COLO668 (cell line): ENCODE measurements around the gene DLGAP4.

Experiments used
- DNase-seq: peaks from one replicate; lab custom pipeline; 2025; ENCODE audit not compliant: unreplicated experiment; lab: John Stamatoyannopoulos, UW

DLGAP4 gene

GRCh38 chr20:36349384-36350170 is 43.4 kb downstream of the DLGAP4 start:
- DNase-seq, result no peak

GRCh38 chr20:36350439-36350838 is 44.3 kb downstream of the DLGAP4 start:
- no peak for DNase-seq

GRCh38 chr20:36351937-36352336 is 45.8 kb downstream of the DLGAP4 start:
- no peak for DNase-seq

GRCh38 chr20:36352843-36353553 is 46.9 kb downstream of the DLGAP4 start:
- no peak for DNase-seq

- DNase-seq, result no peak
Observed at GRCh38 chr20:36353740-36354139, 47.6 kb downstream of the DLGAP4 start.

- no peak for DNase-seq
Observed at GRCh38 chr20:36355469-36356171, 49.5 kb downstream of the DLGAP4 start.

- no peak for DNase-seq
Observed at GRCh38 chr20:36359668-36360406, 53.7 kb downstream of the DLGAP4 start.

GRCh38 chr20:36360429-36360828 is 54.3 kb downstream of the DLGAP4 start:
- no peak for DNase-seq

- no peak for DNase-seq
Observed at GRCh38 chr20:36361406-36361805, 55.3 kb downstream of the DLGAP4 start.

- DNase-seq, result no peak
Observed at GRCh38 chr20:36362261-36362660, 56.1 kb downstream of the DLGAP4 start.

GRCh38 chr20:36362978-36363713 is 57.0 kb downstream of the DLGAP4 start:
- DNase-seq, result no peak

- no peak for DNase-seq
Observed at GRCh38 chr20:36364506-36364905, 58.4 kb downstream of the DLGAP4 start.

- no peak for DNase-seq
Observed at GRCh38 chr20:36366623-36367369, 60.7 kb downstream of the DLGAP4 start.

GRCh38 chr20:36367370-36367745 is 61.2 kb downstream of the DLGAP4 start:
- DNase-seq, result no peak

GRCh38 chr20:36367907-36368799 is 62.0 kb downstream of the DLGAP4 start:
- no peak for DNase-seq

- no peak for DNase-seq
Observed at GRCh38 chr20:36368869-36369268, 62.7 kb downstream of the DLGAP4 start.

- no peak for DNase-seq
Observed at GRCh38 chr20:36369739-36370138, 63.6 kb downstream of the DLGAP4 start.

GRCh38 chr20:36370991-36371790 is 65.1 kb downstream of the DLGAP4 start:
- DNase-seq, result no peak
